GM23248 (cell line): ENCODE data around the gene TET2. TPM values are rescaled to one million over a fixed set of nuclear protein-coding genes. Genes with fewer than 3 reads are reported as not detected.

Source experiments
- DNase-seq: peaks from one replicate; pipeline ENCODE4 v3.0.0-alpha.2; 2015
- H2AFZ ChIP-seq: fragments of 200-600 bp; sonication (generic); 2 replicates; pipeline ENCODE4 v1.6.1; 2016; ENCODE audit warnings: antibody characterized with exemption
- H3F3A ChIP-seq: fragments of 200-600 bp; sonication (generic); 2 replicates; pipeline ENCODE4 v1.6.1; 2016; ENCODE audit warnings: mild to moderate bottlenecking, antibody characterized with exemption, mixed run types; ENCODE audit not compliant: insufficient read depth
- H3K27ac ChIP-seq: fragments of 200-600 bp; sonication (generic); 2 replicates; pipeline ENCODE4 v1.5.1; 2016; ENCODE audit warnings: mild to moderate bottlenecking
- H3K27me3 ChIP-seq: fragments of 200-600 bp; sonication (generic); replicated peaks from 2 replicates; pipeline ENCODE4 v1.6.1; 2016; ENCODE audit warnings: mild to moderate bottlenecking; ENCODE audit not compliant: insufficient read depth
- H3K36me3 ChIP-seq: fragments of 200-600 bp; sonication (generic); 2 replicates; pipeline ENCODE4 v1.6.1; 2016; ENCODE audit warnings: low read depth, mild to moderate bottlenecking
- H3K4me1 ChIP-seq: fragments of 200-600 bp; sonication (generic); 2 replicates; pipeline ENCODE4 v1.6.1; 2016; ENCODE audit warnings: mild to moderate bottlenecking; ENCODE audit not compliant: insufficient read depth
- H3K4me2 ChIP-seq: fragments of 200-600 bp; sonication (generic); one replicate; pipeline ENCODE4 v1.6.1; 2016; ENCODE audit warnings: mild to moderate bottlenecking; ENCODE audit not compliant: unreplicated experiment
- H3K4me3 ChIP-seq: fragments of 200-600 bp; sonication (generic); 2 replicates; pipeline ENCODE4 v1.5.1; 2016; ENCODE audit warnings: mild to moderate bottlenecking
- H3K79me2 ChIP-seq: fragments of 200-600 bp; sonication (generic); 2 replicates; pipeline ENCODE4 v1.6.1; 2016; ENCODE audit warnings: mild to moderate bottlenecking; ENCODE audit not compliant: insufficient read depth
- H3K9ac ChIP-seq: fragments of 200-600 bp; sonication (generic); 2 replicates; pipeline ENCODE4 v1.6.1; 2016; ENCODE audit warnings: mild to moderate bottlenecking
- H3K9me2 ChIP-seq: fragments of 200-600 bp; sonication (generic); 2 replicates; pipeline ENCODE4 v1.6.1; 2016; ENCODE audit warnings: mixed run types, mild to moderate bottlenecking, moderate library complexity; ENCODE audit not compliant: insufficient read depth
- H3K9me3 ChIP-seq: fragments of 200-600 bp; sonication (generic); one replicate; pipeline ENCODE4 v1.6.1; 2017; ENCODE audit warnings: low read depth
- H4K20me1 ChIP-seq: fragments of 200-600 bp; sonication (generic); 2 replicates; pipeline ENCODE4 v1.6.0; 2016; ENCODE audit not compliant: insufficient read depth
- EZH2 ChIP-seq: fragments of 200-600 bp; sonication (generic); IDR thresholded peaks from 2 replicates; pipeline ENCODE4 v1.6.1; 2018; ENCODE audit warnings: antibody characterized with exemption, mild to moderate bottlenecking; ENCODE audit not compliant: insufficient read depth, poor library complexity, severe bottlenecking
- EZH2phosphoT487 ChIP-seq: fragments of 200-600 bp; sonication (generic); IDR thresholded peaks from 2 replicates; pipeline ENCODE4 v1.6.1; 2018; ENCODE audit warnings: antibody characterized with exemption, moderate library complexity, mild to moderate bottlenecking, low read depth; ENCODE audit not compliant: insufficient read depth
- WGBS, 2 experiments: methylation state at CpG; one replicate each; pipeline ENCODE4 v1.1.6; 2015 to 2017; ENCODE audit warnings: low lambda C conversion rate in 2 of 2, low coverage in 1 of 2; ENCODE audit errors: missing lambda C conversion rate in 2 of 2; 5-methylcytosine and 5-hydroxymethylcytosine counted together
- in situ Hi-C: fragments of 300-500 bp; cut with MboI; formaldehyde crosslinking; loops from 2 replicates; pipeline ENCODE4 v1.15.0; 2020
- polyA plus RNA-seq: library from polyadenylated mRNA; unstranded; fragments of >200 nt; fragmentation: Nextera tagmentation; extraction: Ambion mirVana; gene quantifications from 2 replicates; pipeline ENCODE4 v1.2.1, GENCODE V29; 2016
- total RNA-seq: library from RNA; depleted of rRNA; stranded (reverse); fragments of >200 nt; shearing (Covaris generic); gene quantifications from 2 replicates; pipeline ENCODE4 v1.2.3, GENCODE V29; 2014

The TET2 gene
- total and polyA plus RNA-seq, 2 experiments from 2014 or later: 5.6 to 5.7 TPM

- H3K4me2 ChIP-seq: no peak overlapping the region
- H3K9me2 ChIP-seq: no peaks in the 10 kb centered on the region
- no peaks in the 10 kb centered on the region for H4K20me1 ChIP-seq
- no peak overlapping the region for H3K9ac ChIP-seq
- TF ChIP-seq EZH2: no peak
- TF ChIP-seq EZH2phosphoT487: no peak
- no peak overlapping the region for H3K4me3 ChIP-seq
- H3K36me3 ChIP-seq: no peaks in the 10 kb centered on the region
- peaks cover 97% of the 10 kb centered on the region for H3K79me2 ChIP-seq
- H2AFZ ChIP-seq: no peak overlapping the region
- DNase-seq: no peak
- no peaks in the 10 kb centered on the region for H3K27me3 ChIP-seq
- in situ Hi-C loops: no loop called here
- no peaks in the 10 kb centered on the region for H3K4me1 ChIP-seq
- no peaks in the 10 kb centered on the region for H3K9me3 ChIP-seq
- no peak overlapping the region for H3K27ac ChIP-seq
- H3F3A ChIP-seq: no peaks in the 10 kb centered on the region
These were observed 19.4 kb downstream of the TET2 start for GRCh38 chr4:105166066-105166465.

DNA sequence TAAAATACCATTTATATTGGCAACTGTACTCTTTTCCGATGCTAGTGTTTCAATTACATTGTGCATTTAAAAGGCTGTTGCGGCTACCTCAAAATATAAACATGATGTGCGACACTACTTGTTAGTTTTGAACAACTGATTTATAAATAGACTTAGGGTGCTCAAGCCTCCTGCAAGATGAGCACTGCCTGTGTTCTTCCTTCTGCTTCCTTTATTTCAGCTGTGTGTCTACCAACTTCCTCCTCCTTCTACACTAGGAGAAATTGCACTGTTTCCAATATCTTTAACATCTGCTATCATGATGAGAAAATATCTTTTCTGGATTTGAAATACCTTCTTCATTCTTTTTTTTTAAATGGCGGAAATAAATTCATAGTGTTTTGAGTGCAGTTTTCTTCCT lies 24.0 kb downstream of the TET2 start:
- peaks cover 6% of the 10 kb centered on the region; the same call in 1 of the 2 replicates for H4K20me1 ChIP-seq
- no peaks in the 10 kb centered on the region for H3K4me1 ChIP-seq
- no peak overlapping the region for H2AFZ ChIP-seq
- H3K27me3 ChIP-seq: no peaks in the 10 kb centered on the region
- H3K9me2 ChIP-seq: no peaks in the 10 kb centered on the region
- peaks cover 85% of the 10 kb centered on the region for H3K79me2 ChIP-seq
- TF ChIP-seq EZH2phosphoT487 (no peak), EZH2 (no peak)
- DNase-seq: no peak
- no peak overlapping the region for H3K4me2 ChIP-seq
- no peaks in the 10 kb centered on the region for H3F3A ChIP-seq
- H3K9me3 ChIP-seq: no peaks in the 10 kb centered on the region
- H3K4me3 ChIP-seq: no peak overlapping the region
- no peak overlapping the region for H3K9ac ChIP-seq
- no peak overlapping the region for H3K27ac ChIP-seq
- no peaks in the 10 kb centered on the region for H3K36me3 ChIP-seq
- in situ Hi-C loops: no loop called here
- WGBS, 2 experiments: 83 to 89% methylated on average over 4 of the region's 4 CpGs

- H3K9me2 ChIP-seq: no peaks in the 10 kb centered on the region
- WGBS, 2 experiments: 100% methylated on average over 1 of the region's 1 CpG
- no peak overlapping the region for H2AFZ ChIP-seq
- H3K27me3 ChIP-seq: no peaks in the 10 kb centered on the region
- no peaks in the 10 kb centered on the region for H3F3A ChIP-seq
- H3K36me3 ChIP-seq: no peaks in the 10 kb centered on the region
- H3K4me2 ChIP-seq: no peak overlapping the region
- H3K27ac ChIP-seq: no peak overlapping the region
- peaks cover 6% of the 10 kb centered on the region; the same call in 1 of the 2 replicates for H4K20me1 ChIP-seq
- DNase-seq: no peak
- in situ Hi-C loops: no loop called here
- H3K4me3 ChIP-seq: no peak overlapping the region
- no peaks in the 10 kb centered on the region for H3K4me1 ChIP-seq
- H3K9me3 ChIP-seq: no peaks in the 10 kb centered on the region
- TF ChIP-seq EZH2: no peak
- TF ChIP-seq EZH2phosphoT487: no peak
- H3K9ac ChIP-seq: no peak overlapping the region
- H3K79me2 ChIP-seq: peaks cover 73% of the 10 kb centered on the region
These were observed 25.2 kb downstream of the TET2 start for GRCh38 chr4:105171912-105172311.

DNA sequence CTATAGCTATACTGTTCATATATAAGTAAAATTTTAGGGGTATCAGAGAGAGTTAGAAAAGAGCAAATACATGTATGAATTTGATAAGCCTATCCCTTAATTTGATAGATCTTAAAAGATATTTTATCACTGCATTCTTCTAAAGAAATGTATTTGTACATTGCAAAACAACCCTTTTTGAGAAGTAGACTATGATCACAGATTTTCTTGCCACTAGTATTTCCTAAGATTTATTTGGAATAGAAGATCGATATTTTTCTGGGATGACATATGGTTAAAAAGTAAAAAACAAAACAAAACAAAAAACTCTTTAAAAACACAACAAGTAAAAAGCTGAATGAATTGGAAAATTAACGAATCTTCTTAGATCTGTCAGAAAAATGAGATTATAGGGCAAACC lies 27.4 kb downstream of the TET2 start:
- H4K20me1 ChIP-seq: peaks cover 6% of the 10 kb centered on the region; the same call in 1 of the 2 replicates
- H3K79me2 ChIP-seq: peaks cover 54% of the 10 kb centered on the region
- no peak overlapping the region for H3K9ac ChIP-seq
- no peaks in the 10 kb centered on the region for H3K9me3 ChIP-seq
- H3K36me3 ChIP-seq: no peaks in the 10 kb centered on the region
- TF ChIP-seq EZH2 (no peak), EZH2phosphoT487 (no peak)
- no peak overlapping the region for H2AFZ ChIP-seq
- no peak overlapping the region for H3K27ac ChIP-seq
- in situ Hi-C loops: no loop called here
- 96 to 98% methylated on average over 2 of the region's 2 CpGs for WGBS, 2 experiments
- no peak for DNase-seq
- no peaks in the 10 kb centered on the region for H3K4me1 ChIP-seq
- no peaks in the 10 kb centered on the region for H3F3A ChIP-seq
- no peaks in the 10 kb centered on the region for H3K27me3 ChIP-seq
- no peak overlapping the region for H3K4me3 ChIP-seq
- no peak overlapping the region for H3K4me2 ChIP-seq
- H3K9me2 ChIP-seq: no peaks in the 10 kb centered on the region

DNA sequence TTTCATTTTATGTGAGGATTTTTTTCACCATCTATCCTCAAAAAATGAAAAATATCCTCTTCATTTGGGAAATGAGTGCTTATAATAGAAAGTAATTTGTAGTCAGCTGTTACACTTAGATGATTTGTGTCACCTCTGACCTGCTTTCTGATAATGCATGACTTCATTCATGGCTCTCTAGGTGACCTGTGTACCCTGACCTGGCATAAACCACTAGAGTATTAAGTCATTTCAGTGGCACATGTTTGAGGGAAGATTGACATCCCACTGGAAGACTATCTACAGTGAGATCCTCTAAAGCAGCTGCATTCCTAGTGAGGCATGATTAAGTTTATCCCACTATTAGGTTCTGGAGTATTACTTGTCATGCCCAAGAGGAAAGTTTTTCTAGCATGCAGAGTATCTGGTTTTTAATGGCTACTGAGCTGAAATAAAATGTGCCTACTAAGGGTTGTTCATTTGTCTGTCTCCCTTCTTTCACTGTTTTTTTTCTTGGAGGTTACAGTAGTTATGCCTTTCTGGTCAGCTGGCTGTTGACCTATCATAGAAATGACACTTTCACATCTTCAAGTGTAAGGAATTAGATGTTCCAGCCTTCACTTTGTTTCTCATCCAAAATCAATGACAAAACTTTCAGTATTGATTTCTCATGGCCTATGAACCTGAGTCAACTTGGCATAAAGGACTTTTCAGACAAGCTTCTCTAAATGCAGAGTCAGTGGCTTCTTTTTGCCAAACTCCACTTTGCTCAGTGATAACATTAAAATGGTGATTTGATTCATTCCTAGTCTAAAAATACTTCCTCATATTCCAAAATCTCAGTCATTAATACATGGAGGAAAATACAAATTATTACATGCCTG lies 33.1 kb downstream of the TET2 start:
- Histone ChIP-seq H3K27me3 (no peaks in the 10 kb centered on the region), H4K20me1 (no peaks in the 10 kb centered on the region), H3K4me3 (no peak overlapping the region), H3K9me3 (no peaks in the 10 kb centered on the region), H3F3A (0 out of 2 replicates have a peak, but pooled peaks cover 9% of the 10 kb centered on the region), H3K9ac (no peak overlapping the region), H3K27ac (no peak overlapping the region), H3K9me2 (no peaks in the 10 kb centered on the region), H3K36me3 (no peaks in the 10 kb centered on the region), H3K4me1 (no peaks in the 10 kb centered on the region), H2AFZ (no peak overlapping the region), H3K79me2 (peaks cover 20% of the 10 kb centered on the region; the same call in 1 of the 2 replicates), H3K4me2 (no peak overlapping the region)
- in situ Hi-C loops: no loop called here
- DNase-seq: no peak
- no peak for TF ChIP-seq EZH2
- no peak for TF ChIP-seq EZH2phosphoT487
